HG03565 (cell line): ENCODE results near the gene PHRF1.
"Not testable (repeated sequence)": the region's sequence is repeated elsewhere in the genome, so short reads cannot be mapped to it uniquely, and the experiment has no call there.

ENCODE experiments used
- ATAC-seq: cut with Tn5 transposase; IDR thresholded peaks from one replicate; pipeline ENCODE4 v1.9.1; 2021; ENCODE audit warnings: mild to moderate bottlenecking, moderate library complexity; ENCODE audit not compliant: unreplicated experiment

The PHRF1 gene

GRCh38 chr11:571802-572185, 4.5 kb upstream of the PHRF1 start:
- ATAC-seq: no peak

- no peak for ATAC-seq
Observed at GRCh38 chr11:573146-573759, 3.0 kb upstream of the PHRF1 start.

DNA sequence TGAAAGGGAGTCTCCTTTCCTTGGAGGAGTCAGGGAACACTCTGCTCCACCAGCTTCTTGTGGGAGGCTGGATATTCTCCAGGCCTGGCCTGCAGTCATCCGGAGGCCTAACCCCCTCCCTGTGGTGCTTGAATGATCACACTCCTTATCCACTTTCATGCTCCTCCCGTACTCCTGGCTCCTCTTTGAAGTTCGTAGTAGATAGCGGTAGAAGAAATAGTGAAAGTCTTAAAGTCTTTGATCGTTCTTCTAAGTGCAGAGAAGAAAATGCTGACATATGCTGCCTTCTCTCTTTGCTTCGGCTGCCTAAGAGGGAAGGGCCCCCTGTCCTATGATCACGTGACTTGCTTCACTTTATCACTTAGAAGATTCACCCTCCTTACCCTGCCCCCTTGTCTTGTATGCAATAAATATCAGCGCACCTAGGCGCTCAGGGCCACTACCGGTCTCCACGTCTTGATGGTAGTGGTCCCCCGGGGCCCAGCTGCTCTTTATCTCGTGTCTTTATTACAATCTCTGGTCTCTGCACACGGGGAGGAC, 2.2 kb upstream of the PHRF1 start:
- not testable (repeated sequence) for ATAC-seq

- no peak for ATAC-seq
Observed at GRCh38 chr11:574632-575312, 1.5 kb upstream of the PHRF1 start.

- peak; percentile 26 for ATAC-seq
Observed at GRCh38 chr11:575313-575995, 816 bp upstream of the PHRF1 start.

GRCh38 chr11:576811-577610, 741 bp downstream of the PHRF1 start:
- ATAC-seq: no peak

DNA sequence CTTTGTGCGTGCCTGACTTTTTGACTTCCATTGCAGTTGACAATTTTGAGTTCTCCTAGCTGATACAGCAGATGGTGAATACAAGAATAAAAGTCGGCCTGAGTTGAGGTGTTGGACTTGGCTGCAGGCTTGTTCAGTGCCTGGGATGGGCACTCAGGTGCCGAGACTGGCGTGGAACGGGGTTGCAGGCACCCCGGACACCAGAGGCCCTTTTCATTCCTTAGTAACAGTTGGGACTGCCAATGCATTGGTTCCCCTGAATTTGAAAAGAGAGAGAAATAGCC, 1.3 kb downstream of the PHRF1 start:
- no peak for ATAC-seq

- ATAC-seq: no peak
Observed at GRCh38 chr11:578276-579035, 2.2 kb downstream of the PHRF1 start.

DNA sequence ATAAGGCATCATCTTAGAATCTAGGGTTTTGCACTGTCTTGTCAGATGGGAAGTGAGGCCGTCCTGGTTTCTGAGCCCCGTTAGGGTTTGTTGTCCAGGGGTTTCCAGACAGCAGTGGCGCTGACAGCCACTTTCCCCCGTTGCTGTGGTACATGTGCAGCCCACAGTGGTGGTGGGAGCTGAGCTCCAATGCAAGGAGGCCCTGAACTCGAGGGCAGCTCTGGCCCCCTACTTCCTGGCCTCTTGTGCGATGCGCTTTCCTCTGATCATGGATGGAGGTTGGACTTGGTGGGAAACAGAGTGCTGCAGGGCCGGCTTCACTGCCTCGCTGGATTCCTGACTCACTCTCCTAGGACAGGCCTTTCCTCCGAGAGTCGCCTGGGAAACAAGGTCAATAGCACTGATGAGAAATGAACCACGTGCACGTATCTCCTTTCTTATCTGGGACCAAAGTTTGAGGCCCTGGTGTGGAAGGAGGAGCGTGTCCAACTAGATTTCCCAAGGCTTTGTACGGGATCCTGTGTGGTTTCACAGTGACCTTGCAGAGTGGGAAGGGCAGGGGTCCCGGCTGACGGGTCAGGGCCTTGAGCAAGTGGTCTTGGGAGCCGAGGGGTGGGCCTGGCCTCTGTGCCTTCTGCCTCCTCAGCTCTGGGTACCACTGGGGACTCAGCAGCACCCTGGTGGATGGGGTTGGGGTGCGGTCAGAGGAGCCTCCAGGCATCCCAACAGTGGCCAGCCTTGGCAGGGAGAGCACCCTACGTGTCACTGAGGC, 3.7 kb downstream of the PHRF1 start:
- ATAC-seq: no peak

DNA sequence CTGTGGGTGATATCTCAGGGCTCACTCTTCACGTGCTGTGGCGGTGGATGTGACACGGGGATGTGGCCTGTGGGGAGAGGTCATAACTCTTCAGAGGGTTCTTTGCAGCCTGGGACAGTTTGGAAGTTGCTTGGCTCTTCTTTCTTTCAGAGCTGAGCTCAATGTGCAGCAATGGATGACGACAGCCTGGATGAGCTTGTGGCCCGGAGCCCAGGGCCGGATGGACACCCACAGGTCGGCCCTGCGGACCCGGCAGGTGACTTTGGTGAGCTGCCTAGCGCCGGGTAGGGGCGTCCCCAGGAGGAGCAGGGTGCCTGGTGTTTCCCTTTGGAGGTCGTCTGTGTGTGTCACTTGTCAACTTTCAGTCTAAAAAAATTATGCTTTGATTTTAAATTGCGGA, 5.1 kb downstream of the PHRF1 start:
- ATAC-seq: no peak

- no peak for ATAC-seq
Observed at GRCh38 chr11:581752-582151, 5.5 kb downstream of the PHRF1 start.

DNA sequence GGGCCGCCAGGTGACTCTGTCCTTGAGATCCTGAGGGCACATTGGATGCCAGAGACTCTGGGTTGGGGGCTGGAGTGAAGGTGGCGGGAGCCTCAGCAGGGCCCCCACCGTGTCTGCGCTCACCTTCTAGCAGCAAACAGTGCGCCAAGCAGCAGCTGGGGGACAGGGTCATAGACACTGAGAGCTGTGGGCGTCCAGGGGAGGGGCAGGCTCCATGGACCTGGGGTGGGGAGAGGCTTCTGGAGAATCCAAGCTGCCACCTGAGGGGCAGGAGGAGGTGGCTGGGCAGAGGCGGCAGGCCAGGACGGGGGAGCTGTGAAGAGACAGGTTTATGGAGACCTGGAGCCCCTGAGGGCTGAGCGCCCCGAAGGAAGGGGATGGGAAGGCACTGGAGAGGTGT, 8.0 kb downstream of the PHRF1 start:
- ATAC-seq: no peak

GRCh38 chr11:586376-587316, 10.4 kb downstream of the PHRF1 start:
- no peak for ATAC-seq

- no peak for ATAC-seq
Observed at GRCh38 chr11:587546-587945, 11.3 kb downstream of the PHRF1 start.

DNA sequence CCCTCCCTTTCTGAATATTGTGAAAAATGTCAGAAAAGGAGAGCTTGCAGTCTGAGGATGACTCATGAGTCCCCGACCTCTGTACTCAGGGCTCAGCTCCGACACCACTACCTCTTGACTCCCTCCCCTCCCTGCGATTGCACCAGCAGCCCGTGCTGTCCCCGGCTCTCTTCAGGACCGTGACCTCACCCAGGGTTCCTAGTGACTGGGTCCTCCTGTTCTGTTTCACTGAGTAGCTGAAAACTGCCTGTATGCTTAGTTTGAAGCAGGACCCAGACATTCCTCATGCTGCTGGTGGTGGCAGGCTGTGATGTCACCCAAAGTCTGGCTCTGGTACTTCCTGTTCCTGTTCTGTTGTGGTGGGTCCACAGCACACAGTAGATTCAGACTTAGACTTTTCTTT, 11.7 kb downstream of the PHRF1 start:
- ATAC-seq: no peak

- no peak for ATAC-seq
Observed at GRCh38 chr11:589798-590197, 13.5 kb downstream of the PHRF1 start.

GRCh38 chr11:590997-591396, 14.7 kb downstream of the PHRF1 start:
- no peak for ATAC-seq

DNA sequence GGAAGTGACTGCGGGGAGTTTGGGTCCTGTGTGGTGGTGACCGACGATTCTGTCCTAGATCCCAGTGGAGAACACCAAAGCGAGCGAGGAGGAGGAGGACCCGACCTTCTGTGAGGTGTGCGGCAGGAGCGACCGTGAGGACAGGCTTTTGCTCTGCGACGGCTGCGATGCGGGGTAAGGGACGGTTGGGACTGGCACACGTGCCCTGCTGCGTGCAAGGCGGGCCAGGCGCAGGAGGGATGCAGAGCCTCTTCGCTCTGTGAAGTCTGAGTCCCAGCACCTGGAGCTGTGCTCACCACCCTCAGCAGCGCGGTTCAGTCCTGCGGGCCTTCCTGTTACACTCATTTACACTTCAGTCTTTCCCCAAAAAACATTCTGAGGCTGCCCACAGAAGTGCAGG, 16.2 kb downstream of the PHRF1 start:
- no peak for ATAC-seq

- no peak for ATAC-seq
Observed at GRCh38 chr11:592918-593317, 16.6 kb downstream of the PHRF1 start.
